Gastrocnemius medialis (tissue), 4 donors: ENCODE data around the gene MYL3. TPM values are rescaled to one million over a fixed set of nuclear protein-coding genes. Genes with fewer than 3 reads are reported as not detected.

Experiments
- ATAC-seq, 2 donors: fragments of 150-250 bp; one replicate each; pipeline ENCODE4 v1.9.1; 2016
- DNase-seq, 2 donors: peaks; one replicate each; pipeline ENCODE4 v3.0.0-alpha.2; 2019
- H3K27ac ChIP-seq, 4 donors: fragments of 200-600 bp; sonication (generic); 1 replicate in 1 of 4; 2 replicates in 3 of 4; pipeline ENCODE4 v1.5.1; 2016 to 2018; ENCODE audit warnings: mild to moderate bottlenecking in 2 of 4, moderate library complexity in 1 of 4
- H3K27me3 ChIP-seq, 3 donors: fragments of 200-600 bp; sonication (generic) in 2 of 3; 1 replicate in 1 of 3; 2 replicates in 2 of 3; pipeline versions ENCODE4 v1.5.1 to v1.6.0; 2016 to 2019; ENCODE audit warnings: mild to moderate bottlenecking in 1 of 3, moderate library complexity in 1 of 3
- H3K36me3 ChIP-seq, 2 donors: fragments of 200-600 bp; sonication (generic) in 1 of 2; one replicate each; pipeline ENCODE4 v1.5.1; 2017 to 2018
- H3K4me1 ChIP-seq, 2 donors: fragments of 200-600 bp; sonication (generic) in 1 of 2; one replicate each; pipeline ENCODE4 v1.5.1; 2016 to 2017; ENCODE audit warnings: mild to moderate bottlenecking in 2 of 2
- H3K4me3 ChIP-seq, 4 donors: fragments of 200-600 bp; sonication (generic) in 3 of 4; 1 replicate in 1 of 4; 2 replicates in 3 of 4; pipeline ENCODE4 v1.5.1; 2016 to 2019; ENCODE audit warnings: mild to moderate bottlenecking in 2 of 4
- H3K9me3 ChIP-seq, 3 donors: fragments of 200-600 bp; sonication (generic) in 2 of 3; 1 replicate in 1 of 3; 2 replicates in 2 of 3; pipeline ENCODE4 v1.5.1; 2016 to 2019
- CTCF ChIP-seq, 5 experiments: fragments of 450-650 bp in 3 of 5; fragments of 200-600 bp in 2 of 5; sonication (generic) in 2 of 5; IDR thresholded peaks in 4 of 5; conservative IDR thresholded peaks in 1 of 5; 1 replicate in 4 of 5; 2 replicates in 1 of 5; pipeline ENCODE4 v1.5.1; 2016 to 2019; ENCODE audit warnings: antibody characterized with exemption in 5 of 5, mild to moderate bottlenecking in 3 of 5, moderate library complexity in 3 of 5
- POLR2A ChIP-seq, 2 donors: fragments of 450-650 bp; IDR thresholded peaks; one replicate each; pipeline ENCODE4 v1.6.1; 2017; ENCODE audit warnings: antibody characterized with exemption in 2 of 2, mild to moderate bottlenecking in 2 of 2, moderate library complexity in 2 of 2
- in situ Hi-C, 4 donors: fragments of 200-750 bp; cut with MboI; loops; one replicate each; pipeline versions ENCODE4 v1.15.0 to v1.8.0; 2017; ENCODE audit warnings: low sequenced_read_pairs in 4 of 4
- intact Hi-C: fragments of 100-400 bp; cut with DNase I; formaldehyde crosslinking; loops from one replicate; pipeline ENCODE4 v1.15.1; 2023; ENCODE audit warnings: low total_unique reads
- total RNA-seq, 4 donors: library from RNA; depleted of rRNA; stranded (reverse); fragments of >200 nt; gene quantifications; one replicate each; pipeline versions ENCODE4 v1.1.0 to v1.2.3, GENCODE V29; 2016

Gene MYL3
- total RNA-seq, 4 donors from 2014 or later = 42.5 to 544 (median 281) TPM

- intact Hi-C loops = loop anchor here (5.0 kb wide), 1 partner anchor 60 kb away; no protein-coding TSS in a partner anchor
Measured at GRCh38 chr3:46907271-46907670, 44.0 kb upstream of the MYL3 start.

GRCh38 chr3:46906471-46907058 lies 43.3 kb upstream of the MYL3 start:
- H3K4me1 ChIP-seq = peaks cover 11 to 20% of the 10 kb centered on the region in 2 donors
- H3K36me3 ChIP-seq = no peaks in the 10 kb centered on the region
- DNase-seq (no peak), ATAC-seq (no peak)
- no peak overlapping the region for H3K4me3 ChIP-seq
- in situ Hi-C loops (no loop called here), intact Hi-C loops (loop anchor here (5.0 kb wide), 1 partner anchor 59 kb away; no protein-coding TSS in a partner anchor)
- H3K27me3 ChIP-seq = no peaks in the 10 kb centered on the region
- H3K9me3 ChIP-seq = no peaks in the 10 kb centered on the region
- TF ChIP-seq POLR2A (IDR thresholded peaks at IDR 0.05) (no peak), CTCF (IDR thresholded peaks at IDR 0.05 in 4 of 5, conservative IDR thresholded peaks at IDR 0.05 in 1 of 5) (no peak)
- no peak overlapping the region for H3K27ac ChIP-seq

More at GRCh38 chr3:46907271-46907670, 44.0 kb upstream of the MYL3 start:
- no peak for ATAC-seq
- Histone ChIP-seq H3K27me3 (no peaks in the 10 kb centered on the region), H3K9me3 (no peaks in the 10 kb centered on the region), H3K4me1 (peaks cover 11 to 20% of the 10 kb centered on the region in 2 donors), H3K4me3 (no peak overlapping the region), H3K27ac (no peak overlapping the region), H3K36me3 (no peaks in the 10 kb centered on the region)
- DNase-seq = no peak
- in situ Hi-C loops = no loop called here
- no peak for TF ChIP-seq POLR2A (IDR thresholded peaks at IDR 0.05)
- no peak for TF ChIP-seq CTCF (IDR thresholded peaks at IDR 0.05 in 4 of 5, conservative IDR thresholded peaks at IDR 0.05 in 1 of 5)

- ATAC-seq (no peak), DNase-seq (no peak)
- no peaks in the 10 kb centered on the region for H3K27me3 ChIP-seq
- in situ Hi-C loops (no loop called here), intact Hi-C loops (loop anchor here (5.0 kb wide), 1 partner anchor 59 kb away; no protein-coding TSS in a partner anchor)
- TF ChIP-seq POLR2A (IDR thresholded peaks at IDR 0.05) (no peak), CTCF (IDR thresholded peaks at IDR 0.05 in 4 of 5, conservative IDR thresholded peaks at IDR 0.05 in 1 of 5) (no peak)
- H3K36me3 ChIP-seq = no peaks in the 10 kb centered on the region
- no peak overlapping the region for H3K27ac ChIP-seq
- no peaks in the 10 kb centered on the region for H3K9me3 ChIP-seq
- no peak overlapping the region for H3K4me3 ChIP-seq
- H3K4me1 ChIP-seq = peaks cover 11 to 20% of the 10 kb centered on the region in 2 donors
Measured at GRCh38 chr3:46905661-46906451, 42.6 kb upstream of the MYL3 start.

GRCh38 chr3:46905213-46905560 lies 41.9 kb upstream of the MYL3 start:
- H3K4me1 ChIP-seq = peaks cover 11 to 20% of the 10 kb centered on the region in 2 donors
- intact Hi-C loops = loop anchor here (5.0 kb wide), 1 partner anchor 58 kb away; no protein-coding TSS in a partner anchor
- H3K36me3 ChIP-seq = no peaks in the 10 kb centered on the region
- no peaks in the 10 kb centered on the region for H3K9me3 ChIP-seq
- no peaks in the 10 kb centered on the region for H3K27me3 ChIP-seq
- ATAC-seq (no peak), DNase-seq (no peak)
- TF ChIP-seq POLR2A (IDR thresholded peaks at IDR 0.05) = no peak
- TF ChIP-seq CTCF (IDR thresholded peaks at IDR 0.05 in 4 of 5, conservative IDR thresholded peaks at IDR 0.05 in 1 of 5) = no peak
- no peak overlapping the region for H3K4me3 ChIP-seq
- in situ Hi-C loops = no loop called here
- no peak overlapping the region for H3K27ac ChIP-seq
